Measurements from ENCODE around the gene TTYH1. TPM values are rescaled to one million over a fixed set of nuclear protein-coding genes. Genes with fewer than 3 reads are reported as not detected.

TTYH1 gene
- total and polyA plus RNA-seq, 2 experiments from 2014 or later = 7.0 to 11.0 TPM

DNA sequence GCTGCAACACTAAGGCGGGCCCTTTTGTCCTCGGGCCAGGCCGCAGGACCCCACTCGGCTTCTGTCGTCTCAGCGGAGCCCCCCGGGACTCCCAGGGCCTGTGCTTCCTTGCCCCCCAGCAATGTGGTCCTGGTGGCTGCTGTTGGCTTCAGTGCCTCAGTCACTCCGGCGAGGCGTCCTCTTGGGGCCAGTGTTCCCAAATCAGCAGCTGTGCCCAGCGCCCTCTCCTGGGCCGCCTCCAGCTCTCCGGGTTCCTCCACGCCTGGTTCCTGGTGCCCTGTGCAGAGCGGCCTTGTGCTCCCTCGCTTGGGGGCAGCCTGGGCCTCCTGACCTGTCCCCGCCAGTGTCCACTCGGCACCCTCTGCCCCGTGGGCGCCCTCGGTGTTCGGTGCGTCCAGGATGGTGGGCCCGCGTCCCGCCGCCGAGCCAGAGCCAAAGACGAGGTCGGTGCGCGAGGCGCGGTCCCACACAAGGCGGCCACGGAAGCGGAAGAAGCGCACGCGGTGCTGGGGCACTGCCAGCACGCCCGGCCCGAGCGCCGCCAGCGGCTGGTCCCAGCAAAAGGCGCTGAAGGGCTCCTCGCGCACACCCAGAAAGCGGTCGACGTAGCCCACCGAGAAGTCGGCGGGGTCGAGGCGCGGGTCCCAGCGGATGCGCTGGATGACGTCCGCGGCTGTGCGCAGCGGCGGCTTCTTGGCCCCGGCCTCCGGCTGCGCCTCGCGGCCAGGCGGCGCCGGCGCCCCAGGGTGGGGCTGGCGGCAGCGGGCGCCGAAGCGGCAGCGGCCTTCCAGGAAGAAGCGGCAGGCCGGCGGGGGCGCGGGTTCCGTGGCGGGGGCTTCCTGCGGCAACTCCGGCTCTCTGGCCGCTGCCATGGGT lies 47.6 kb downstream of the TTYH1 start:
- Histone ChIP-seq H3K27ac (peak overlapping the region; percentile 88), H3K36me3 (replicated peaks; ENCODE audit: insufficient read depth, low read depth) (no peaks in the 10 kb centered on the region), H3K9me2 (replicated peaks; ENCODE audit: insufficient read depth) (no peaks in the 10 kb centered on the region), H3K4me2 (peak overlapping the region; percentile 91), H3K4me1 (ENCODE audit: insufficient read depth) (peaks cover 12% of the 10 kb centered on the region), H3K27me3 (no peaks in the 10 kb centered on the region), H2AFZ (no peak overlapping the region), H3K9me3 (ENCODE audit: low read depth) (no peaks in the 10 kb centered on the region), H4K20me1 (ENCODE audit: insufficient read depth, poor library complexity, severe bottlenecking) (peaks cover 29% of the 10 kb centered on the region), H3K4me3 (peak overlapping the region; percentile 12), H3K79me2 (peaks cover 22% of the 10 kb centered on the region)
- DNase-seq (ENCODE audit: low spot score) = peak; percentile 73
- TF ChIP-seq EZH2 (IDR thresholded peaks at IDR 0.05; ENCODE audit: borderline replicate concordance) = no peak
- no peak for TF ChIP-seq EZH2phosphoT487 (IDR thresholded peaks at IDR 0.05; ENCODE audit: low read depth, severe bottlenecking, unreplicated experiment)
- TF ChIP-seq, protein P1, sequence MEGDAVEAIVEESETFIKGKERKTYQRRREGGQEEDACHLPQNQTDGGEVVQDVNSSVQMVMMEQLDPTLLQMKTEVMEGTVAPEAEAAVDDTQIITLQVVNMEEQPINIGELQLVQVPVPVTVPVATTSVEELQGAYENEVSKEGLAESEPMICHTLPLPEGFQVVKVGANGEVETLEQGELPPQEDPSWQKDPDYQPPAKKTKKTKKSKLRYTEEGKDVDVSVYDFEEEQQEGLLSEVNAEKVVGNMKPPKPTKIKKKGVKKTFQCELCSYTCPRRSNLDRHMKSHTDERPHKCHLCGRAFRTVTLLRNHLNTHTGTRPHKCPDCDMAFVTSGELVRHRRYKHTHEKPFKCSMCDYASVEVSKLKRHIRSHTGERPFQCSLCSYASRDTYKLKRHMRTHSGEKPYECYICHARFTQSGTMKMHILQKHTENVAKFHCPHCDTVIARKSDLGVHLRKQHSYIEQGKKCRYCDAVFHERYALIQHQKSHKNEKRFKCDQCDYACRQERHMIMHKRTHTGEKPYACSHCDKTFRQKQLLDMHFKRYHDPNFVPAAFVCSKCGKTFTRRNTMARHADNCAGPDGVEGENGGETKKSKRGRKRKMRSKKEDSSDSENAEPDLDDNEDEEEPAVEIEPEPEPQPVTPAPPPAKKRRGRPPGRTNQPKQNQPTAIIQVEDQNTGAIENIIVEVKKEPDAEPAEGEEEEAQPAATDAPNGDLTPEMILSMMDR (IDR thresholded peaks at IDR 0.05; ENCODE audit: poor library complexity) = peak; percentile 18
- 10% methylated on average over 88 of the region's 91 CpGs for WGBS (ENCODE audit: low lambda C conversion rate, missing lambda C conversion rate)

DNA sequence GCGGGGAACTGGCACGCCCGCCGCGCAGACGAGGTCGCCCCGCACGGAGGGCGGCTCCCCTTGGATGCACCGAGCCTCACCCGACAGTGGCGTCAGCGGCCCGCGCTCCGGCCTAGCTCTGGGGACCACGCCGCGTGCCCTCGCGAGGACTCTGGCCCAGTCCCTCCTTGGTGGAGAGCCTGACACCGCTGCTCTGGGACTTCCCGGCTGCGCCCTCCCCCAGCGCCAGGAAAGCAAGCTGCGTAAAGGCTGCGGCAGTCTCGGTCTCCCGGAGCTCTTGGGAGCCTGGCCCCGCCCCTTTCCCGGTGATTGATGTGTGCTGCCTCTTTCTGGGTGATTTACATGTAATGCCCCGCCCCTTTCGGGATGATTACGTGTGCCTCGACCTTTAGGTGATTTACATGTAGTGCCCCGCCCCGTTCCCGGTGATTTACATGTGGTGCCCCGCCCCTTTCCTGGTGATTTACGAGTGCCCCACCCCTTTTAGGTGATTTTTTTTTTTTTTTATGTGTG lies 48.3 kb downstream of the TTYH1 start, which contains the start of gene LENG9:
LENG9 (minus strand) TSS at position 248 of the 513 bp plus-strand sequence. CDS start 252 bp downstream, outside the sequence.
- WGBS (ENCODE audit: low lambda C conversion rate, missing lambda C conversion rate) = 2% methylated on average over 35 of the region's 41 CpGs
- TF ChIP-seq EZH2phosphoT487 (IDR thresholded peaks at IDR 0.05; ENCODE audit: low read depth, severe bottlenecking, unreplicated experiment) = no peak
- no peak for TF ChIP-seq EZH2 (IDR thresholded peaks at IDR 0.05; ENCODE audit: borderline replicate concordance)
- TF ChIP-seq, protein P1 (IDR thresholded peaks at IDR 0.05; ENCODE audit: poor library complexity) = no peak
- Histone ChIP-seq H3K9me2 (replicated peaks; ENCODE audit: insufficient read depth) (no peaks in the 10 kb centered on the region), H3K36me3 (replicated peaks; ENCODE audit: insufficient read depth, low read depth) (no peaks in the 10 kb centered on the region), H3K27ac (peak within 1 kb of the TSS; percentile 88), H3K9me3 (ENCODE audit: low read depth) (no peaks in the 10 kb centered on the region), H3K79me2 (peaks cover 18% of the 10 kb centered on the region), H3K4me3 (peak within 1 kb of the TSS; percentile 12), H3K4me2 (peak within 1 kb of the TSS; percentile 91), H2AFZ (no peak within 1 kb of the TSS), H3K4me1 (ENCODE audit: insufficient read depth) (peaks cover 16% of the 10 kb centered on the region), H3K27me3 (no peaks in the 10 kb centered on the region), H4K20me1 (ENCODE audit: insufficient read depth, poor library complexity, severe bottlenecking) (peaks cover 25% of the 10 kb centered on the region)
- DNase-seq (ENCODE audit: low spot score) = peak; percentile 100

DNA sequence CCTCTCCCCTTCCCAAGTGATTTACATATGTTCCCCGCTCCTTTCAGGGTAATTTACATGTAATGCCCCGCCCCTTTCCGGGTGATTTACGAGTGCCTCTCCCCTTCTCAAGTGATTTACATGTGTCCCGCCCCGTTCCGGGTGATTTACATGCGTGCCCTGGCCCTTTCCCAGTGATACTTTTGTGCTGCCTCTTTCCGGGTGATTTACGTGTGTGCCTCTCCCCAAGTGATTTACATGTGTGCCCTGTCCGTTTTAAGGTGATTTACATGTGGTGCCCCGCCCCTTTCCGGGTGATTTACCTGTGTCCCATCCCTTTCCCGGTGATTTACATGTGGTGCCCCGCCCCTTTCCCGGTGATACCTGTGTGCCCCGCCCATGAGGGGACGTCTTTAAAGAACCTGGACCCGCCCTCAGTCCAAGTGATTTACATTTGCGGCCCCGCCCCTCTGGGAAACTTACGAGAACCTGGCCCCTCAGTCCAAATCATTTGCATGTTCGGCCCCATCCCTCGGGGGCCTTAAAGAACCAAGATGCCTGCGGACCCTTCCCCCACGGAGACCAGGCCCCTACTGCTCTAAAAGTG lies 48.9 kb downstream of the TTYH1 start:
- TF ChIP-seq EZH2 (IDR thresholded peaks at IDR 0.05; ENCODE audit: borderline replicate concordance) (no peak), EZH2phosphoT487 (IDR thresholded peaks at IDR 0.05; ENCODE audit: low read depth, severe bottlenecking, unreplicated experiment) (no peak)
- TF ChIP-seq, protein P1 (IDR thresholded peaks at IDR 0.05; ENCODE audit: poor library complexity) = no peak
- H2AFZ ChIP-seq = no peak overlapping the region

More for the DNA sequence above, 48.9 kb downstream of the TTYH1 start:
- peak; percentile 97 for DNase-seq (ENCODE audit: low spot score)
- H3K4me1 ChIP-seq (ENCODE audit: insufficient read depth) = peaks cover 16% of the 10 kb centered on the region
- peak overlapping the region; percentile 88 for H3K27ac ChIP-seq
- peaks cover 19% of the 10 kb centered on the region for H4K20me1 ChIP-seq (ENCODE audit: insufficient read depth, poor library complexity, severe bottlenecking)
- H3K9me3 ChIP-seq (ENCODE audit: low read depth) = no peaks in the 10 kb centered on the region
- 2% methylated on average over 25 of the region's 26 CpGs for WGBS (ENCODE audit: low lambda C conversion rate, missing lambda C conversion rate)
- peak overlapping the region; percentile 91 for H3K4me2 ChIP-seq
- no peak overlapping the region for H3K4me3 ChIP-seq
- H3K27me3 ChIP-seq = no peaks in the 10 kb centered on the region
- peaks cover 15% of the 10 kb centered on the region for H3K79me2 ChIP-seq
- no peaks in the 10 kb centered on the region for H3K36me3 ChIP-seq (replicated peaks; ENCODE audit: insufficient read depth, low read depth)
- no peaks in the 10 kb centered on the region for H3K9me2 ChIP-seq (replicated peaks; ENCODE audit: insufficient read depth)

All from hepatocyte (in vitro differentiated cells).